Hepatocyte (in vitro differentiated cells): Measurements from ENCODE around the gene ZMYND8. TPM values are rescaled to one million over a fixed set of nuclear protein-coding genes. Genes with fewer than 3 reads are reported as not detected.

Source experiments
- DNase-seq: peaks from one replicate; pipeline ENCODE4 v3.0.0-alpha.2; 2016; ENCODE audit warnings: low spot score
- H2AFZ ChIP-seq: fragments of 200-600 bp; sonication (generic); 2 replicates; pipeline ENCODE4 v1.6.0; 2016; ENCODE audit warnings: antibody characterized with exemption, mild to moderate bottlenecking
- H3K27ac ChIP-seq: fragments of 200-600 bp; sonication (generic); 2 replicates; pipeline ENCODE4 v1.5.1; 2016; ENCODE audit warnings: mild to moderate bottlenecking
- H3K27me3 ChIP-seq: fragments of 200-600 bp; sonication (generic); 2 replicates; pipeline ENCODE4 v1.6.1; 2016
- H3K36me3 ChIP-seq: fragments of 200-600 bp; sonication (generic); replicated peaks from 2 replicates; pipeline ENCODE4 v1.5.1; 2016; ENCODE audit warnings: low read depth; ENCODE audit not compliant: insufficient read depth
- H3K4me1 ChIP-seq: fragments of 200-600 bp; sonication (generic); 2 replicates; pipeline ENCODE4 v1.5.1; 2016; ENCODE audit warnings: mild to moderate bottlenecking, moderate library complexity; ENCODE audit not compliant: insufficient read depth
- H3K4me2 ChIP-seq: fragments of 200-600 bp; sonication (generic); 2 replicates; pipeline ENCODE4 v1.6.0; 2016
- H3K4me3 ChIP-seq: fragments of 200-600 bp; sonication (generic); 2 replicates; pipeline ENCODE4 v1.5.1; 2016; ENCODE audit warnings: mild to moderate bottlenecking
- H3K79me2 ChIP-seq: fragments of 200-600 bp; sonication (generic); 2 replicates; pipeline ENCODE4 v1.6.0; 2017; ENCODE audit warnings: mild to moderate bottlenecking
- H3K9me2 ChIP-seq: fragments of 200-600 bp; sonication (generic); replicated peaks from 2 replicates; pipeline ENCODE4 v1.6.0; 2017; ENCODE audit warnings: mild to moderate bottlenecking; ENCODE audit not compliant: insufficient read depth
- H3K9me3 ChIP-seq: fragments of 200-600 bp; sonication (generic); 2 replicates; pipeline ENCODE4 v1.5.1; 2016; ENCODE audit warnings: low read depth, mild to moderate bottlenecking
- H4K20me1 ChIP-seq: fragments of 200-600 bp; sonication (generic); 2 replicates; pipeline ENCODE4 v1.6.0; 2016; ENCODE audit warnings: mild to moderate bottlenecking; ENCODE audit not compliant: insufficient read depth, poor library complexity, severe bottlenecking
- EZH2 ChIP-seq: fragments of 200-600 bp; sonication (generic); IDR thresholded peaks from 2 replicates; pipeline ENCODE4 v1.6.1; 2016; ENCODE audit warnings: antibody characterized with exemption, mild to moderate bottlenecking, borderline replicate concordance
- EZH2phosphoT487 ChIP-seq: fragments of 200-600 bp; sonication (generic); IDR thresholded peaks from one replicate; pipeline ENCODE4 v1.6.1; 2018; ENCODE audit warnings: antibody characterized with exemption, mild to moderate bottlenecking, low read depth, moderate library complexity; ENCODE audit not compliant: unreplicated experiment, severe bottlenecking
- WGBS: methylation state at CpG from one replicate; pipeline ENCODE4 v1.1.6; 2016; ENCODE audit warnings: low lambda C conversion rate; ENCODE audit errors: missing lambda C conversion rate; 5-methylcytosine and 5-hydroxymethylcytosine counted together
- polyA plus RNA-seq: library from polyadenylated mRNA; unstranded; fragments of >200 nt; fragmentation: Nextera tagmentation; extraction: Ambion mirVana; gene quantifications from 2 replicates; pipeline ENCODE4 v1.2.1, GENCODE V29; 2016
- total RNA-seq: library from RNA; depleted of rRNA; stranded (reverse); fragments of >200 nt; gene quantifications from 2 replicates; pipeline ENCODE4 v1.2.3, GENCODE V29; 2014
- TF ChIP-seq, protein P1 (sequence below): fragments of 200-600 bp; sonication (generic); IDR thresholded peaks from 2 replicates; pipeline ENCODE4 v1.5.1; 2016; ENCODE audit warnings: antibody characterized with exemption, mild to moderate bottlenecking; ENCODE audit not compliant: poor library complexity

The ZMYND8 gene
- total and polyA plus RNA-seq, 2 experiments from 2014 or later = 30.3 to 34.3 TPM

DNA sequence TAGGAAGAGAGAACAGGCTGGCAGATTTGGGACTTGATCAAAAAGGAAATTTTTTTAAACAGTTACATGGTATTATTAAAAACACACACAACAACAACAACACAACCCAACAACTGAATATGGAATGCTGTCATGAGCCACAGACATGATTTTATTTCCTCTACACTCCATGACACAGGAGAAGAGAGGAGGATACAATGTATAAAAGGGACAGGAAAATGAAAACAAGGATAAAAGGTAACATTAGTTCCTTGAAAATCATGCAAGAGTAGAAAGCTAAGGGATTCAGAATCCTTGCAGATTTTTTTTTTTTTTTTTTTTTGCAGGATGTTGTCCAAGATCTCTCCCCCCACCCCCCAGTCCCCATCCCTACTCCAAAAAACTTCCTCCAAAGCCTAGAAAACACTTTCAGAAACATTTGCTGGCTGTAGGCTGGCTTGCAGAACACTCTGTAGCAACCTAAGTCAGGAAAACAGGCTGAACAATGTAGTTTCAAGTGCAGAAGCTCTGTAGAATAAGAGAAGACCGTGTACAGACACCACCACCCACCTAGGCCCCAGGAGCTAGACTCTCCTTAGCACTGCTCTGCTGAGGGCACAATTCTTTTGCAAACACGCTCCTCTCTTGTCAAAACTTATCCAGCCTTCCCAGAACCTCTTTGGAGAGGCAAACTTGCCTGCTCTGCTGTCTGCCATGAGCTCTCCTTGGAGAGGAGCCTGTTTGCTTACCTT lies 845 bp downstream of the ZMYND8 start:
- peaks cover 58% of the 10 kb centered on the region for H3K79me2 ChIP-seq
- no peaks in the 10 kb centered on the region for H3K36me3 ChIP-seq
- no peaks in the 10 kb centered on the region for H3K27me3 ChIP-seq
- DNase-seq = no peak
- no peak overlapping the region for H2AFZ ChIP-seq
- H3K27ac ChIP-seq = peak overlapping the region; percentile 100
- H4K20me1 ChIP-seq = no peaks in the 10 kb centered on the region
- H3K9me3 ChIP-seq = no peaks in the 10 kb centered on the region
- no peaks in the 10 kb centered on the region for H3K9me2 ChIP-seq
- no peak overlapping the region for H3K4me3 ChIP-seq
- peak overlapping the region; percentile 80 for H3K4me2 ChIP-seq
- H3K4me1 ChIP-seq = peaks cover 94% of the 10 kb centered on the region
- TF ChIP-seq EZH2 = no peak
- TF ChIP-seq EZH2phosphoT487 = no peak
- WGBS = 5% methylated on average over 2 of the region's 2 CpGs

DNA sequence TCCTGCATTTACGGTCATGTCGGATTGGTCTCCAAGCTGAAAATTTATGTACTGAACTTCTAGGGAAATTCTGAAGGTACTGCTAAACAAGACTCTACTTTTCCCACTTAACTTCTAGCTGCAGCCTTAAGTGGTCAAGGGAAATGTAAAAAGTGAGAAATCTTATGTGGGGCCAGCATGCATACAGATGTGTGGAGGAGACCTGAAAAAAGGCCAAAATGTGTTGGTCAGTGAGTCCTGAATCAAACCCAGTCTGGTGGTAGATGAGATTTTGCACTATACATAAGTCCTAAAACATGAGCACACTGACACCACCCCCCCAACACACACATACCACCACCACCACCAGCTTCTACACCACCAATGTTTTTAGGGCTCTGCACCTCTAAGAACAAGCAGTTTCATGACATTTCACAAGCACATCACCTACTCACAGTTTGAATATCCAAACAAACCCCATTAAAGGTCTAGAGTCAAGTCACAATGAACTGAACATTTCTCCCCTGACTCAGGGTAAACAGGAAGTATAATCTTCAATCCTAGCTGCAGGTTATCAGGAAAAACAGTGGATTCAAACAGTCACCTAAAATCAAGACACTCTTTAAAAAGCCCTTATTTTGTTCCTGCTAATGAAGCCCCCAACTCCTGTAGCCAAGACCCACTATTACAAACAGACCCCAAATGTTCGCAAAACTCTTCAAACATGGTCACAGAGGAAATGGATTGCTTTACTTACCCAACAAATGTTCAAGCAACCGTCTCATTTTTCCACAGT lies 1.6 kb downstream of the ZMYND8 start:
- Histone ChIP-seq H2AFZ (no peak overlapping the region), H3K4me2 (peak overlapping the region; percentile 80), H3K27ac (peak overlapping the region; percentile 100), H3K9me3 (no peaks in the 10 kb centered on the region), H3K4me1 (peaks cover 94% of the 10 kb centered on the region), H4K20me1 (no peaks in the 10 kb centered on the region), H3K79me2 (peaks cover 65% of the 10 kb centered on the region), H3K27me3 (no peaks in the 10 kb centered on the region), H3K36me3 (no peaks in the 10 kb centered on the region), H3K9me2 (no peaks in the 10 kb centered on the region), H3K4me3 (peak overlapping the region; percentile 10)
- 32% methylated on average over 4 of the region's 4 CpGs for WGBS
- TF ChIP-seq EZH2phosphoT487 (no peak), EZH2 (no peak)
- TF ChIP-seq, protein P1, sequence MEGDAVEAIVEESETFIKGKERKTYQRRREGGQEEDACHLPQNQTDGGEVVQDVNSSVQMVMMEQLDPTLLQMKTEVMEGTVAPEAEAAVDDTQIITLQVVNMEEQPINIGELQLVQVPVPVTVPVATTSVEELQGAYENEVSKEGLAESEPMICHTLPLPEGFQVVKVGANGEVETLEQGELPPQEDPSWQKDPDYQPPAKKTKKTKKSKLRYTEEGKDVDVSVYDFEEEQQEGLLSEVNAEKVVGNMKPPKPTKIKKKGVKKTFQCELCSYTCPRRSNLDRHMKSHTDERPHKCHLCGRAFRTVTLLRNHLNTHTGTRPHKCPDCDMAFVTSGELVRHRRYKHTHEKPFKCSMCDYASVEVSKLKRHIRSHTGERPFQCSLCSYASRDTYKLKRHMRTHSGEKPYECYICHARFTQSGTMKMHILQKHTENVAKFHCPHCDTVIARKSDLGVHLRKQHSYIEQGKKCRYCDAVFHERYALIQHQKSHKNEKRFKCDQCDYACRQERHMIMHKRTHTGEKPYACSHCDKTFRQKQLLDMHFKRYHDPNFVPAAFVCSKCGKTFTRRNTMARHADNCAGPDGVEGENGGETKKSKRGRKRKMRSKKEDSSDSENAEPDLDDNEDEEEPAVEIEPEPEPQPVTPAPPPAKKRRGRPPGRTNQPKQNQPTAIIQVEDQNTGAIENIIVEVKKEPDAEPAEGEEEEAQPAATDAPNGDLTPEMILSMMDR = no peak
- DNase-seq = no peak

DNA sequence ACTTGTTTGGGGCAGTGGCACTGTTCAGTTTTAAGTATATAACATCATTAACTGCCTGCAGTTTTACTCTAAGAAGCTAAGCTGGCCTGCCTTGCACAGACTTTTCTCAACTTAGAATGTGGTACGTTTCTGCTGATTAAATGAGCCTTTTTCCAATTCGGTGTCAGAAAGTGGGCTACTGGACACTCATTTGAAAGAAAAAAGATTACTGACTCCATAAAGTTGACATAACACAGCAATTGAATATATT lies 2.1 kb downstream of the ZMYND8 start:
- Histone ChIP-seq H3K4me3 (peak overlapping the region; percentile 10), H3K9me3 (no peaks in the 10 kb centered on the region), H3K27ac (peak overlapping the region; percentile 100), H3K4me1 (peaks cover 94% of the 10 kb centered on the region), H3K79me2 (peaks cover 70% of the 10 kb centered on the region), H3K36me3 (no peaks in the 10 kb centered on the region), H3K27me3 (no peaks in the 10 kb centered on the region), H3K4me2 (peak overlapping the region; percentile 80), H2AFZ (no peak overlapping the region), H4K20me1 (no peaks in the 10 kb centered on the region), H3K9me2 (no peaks in the 10 kb centered on the region)
- no peak for DNase-seq
- WGBS = 27% methylated on average over 2 of the region's 2 CpGs
- TF ChIP-seq, protein P1 = no peak
- TF ChIP-seq EZH2 (no peak), EZH2phosphoT487 (no peak)
